Neural progenitor cell (in vitro differentiated cells): ENCODE measurements around the gene SAMD4A.

Experiments
- EZH2 ChIP-seq: fragments of 200-600 bp; sonication (generic); IDR thresholded peaks from 2 replicates; pipeline ENCODE4 v1.6.1; 2017; ENCODE audit warnings: antibody characterized with exemption, mild to moderate bottlenecking, moderate library complexity
- TF ChIP-seq, protein P1 (sequence below): fragments of 200-600 bp; sonication (generic); IDR thresholded peaks from 2 replicates; pipeline ENCODE4 v1.5.1; 2017; ENCODE audit warnings: antibody characterized with exemption, mild to moderate bottlenecking

DNA sequence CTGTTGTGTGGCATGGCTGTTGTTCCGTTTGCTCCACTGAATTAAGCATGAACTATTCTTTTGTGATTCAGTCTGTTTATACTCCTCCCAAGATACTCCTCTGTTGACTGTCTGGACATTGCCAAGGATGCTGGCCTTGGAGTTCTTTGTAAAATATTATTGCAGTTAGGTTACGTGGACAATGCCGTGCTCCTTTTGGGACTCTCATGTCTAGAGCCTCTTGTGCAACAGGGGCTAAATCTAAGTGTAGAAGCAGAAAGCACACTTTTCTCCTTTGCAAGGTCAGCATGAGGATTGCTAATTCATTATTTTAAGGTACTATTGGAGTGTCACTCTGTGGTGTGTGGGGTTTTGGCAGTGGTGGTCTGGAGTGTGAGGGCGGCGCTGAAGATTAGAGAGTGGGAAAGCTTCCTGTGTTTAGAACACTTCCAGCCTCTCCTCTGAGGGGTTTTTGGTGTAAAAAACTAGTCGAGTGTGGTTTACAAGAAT lies 125.4 kb downstream of the SAMD4A start:
- TF ChIP-seq EZH2 = no peak
- TF ChIP-seq, protein P1, sequence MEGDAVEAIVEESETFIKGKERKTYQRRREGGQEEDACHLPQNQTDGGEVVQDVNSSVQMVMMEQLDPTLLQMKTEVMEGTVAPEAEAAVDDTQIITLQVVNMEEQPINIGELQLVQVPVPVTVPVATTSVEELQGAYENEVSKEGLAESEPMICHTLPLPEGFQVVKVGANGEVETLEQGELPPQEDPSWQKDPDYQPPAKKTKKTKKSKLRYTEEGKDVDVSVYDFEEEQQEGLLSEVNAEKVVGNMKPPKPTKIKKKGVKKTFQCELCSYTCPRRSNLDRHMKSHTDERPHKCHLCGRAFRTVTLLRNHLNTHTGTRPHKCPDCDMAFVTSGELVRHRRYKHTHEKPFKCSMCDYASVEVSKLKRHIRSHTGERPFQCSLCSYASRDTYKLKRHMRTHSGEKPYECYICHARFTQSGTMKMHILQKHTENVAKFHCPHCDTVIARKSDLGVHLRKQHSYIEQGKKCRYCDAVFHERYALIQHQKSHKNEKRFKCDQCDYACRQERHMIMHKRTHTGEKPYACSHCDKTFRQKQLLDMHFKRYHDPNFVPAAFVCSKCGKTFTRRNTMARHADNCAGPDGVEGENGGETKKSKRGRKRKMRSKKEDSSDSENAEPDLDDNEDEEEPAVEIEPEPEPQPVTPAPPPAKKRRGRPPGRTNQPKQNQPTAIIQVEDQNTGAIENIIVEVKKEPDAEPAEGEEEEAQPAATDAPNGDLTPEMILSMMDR = no peak
